K562 (cell line): ENCODE results near the gene ABI3BP. TPM values are rescaled to one million over a fixed set of nuclear protein-coding genes. Genes with fewer than 3 reads are reported as not detected.

Source experiments
- ATAC-seq: fragments of 200-7000 bp; cut with Tn5 transposase; 3 replicates; pipeline ENCODE4 v1.9.1; 2020; ENCODE audit warnings: moderate library complexity
- BruUV-seq: library from RNA; stranded (reverse); fragments of 400-500 nt; replicated peaks from 2 replicates; lab custom pipeline; 2021; lab: Mats Ljungman, UMichigan
- CTCF ChIA-PET: fragments of 300-600 bp; formaldehyde crosslinking; extraction: SDS; loops from one replicate; lab custom pipeline; 2021; ENCODE audit warnings: low intra/inter-chr PET ratio; lab: Yijun Ruan, JAX
- POLR2A ChIA-PET: fragments of 300-600, 350-650 bp; sonication (Branson Sonifier 250); formaldehyde crosslinking; extraction: SDS; loops from one replicate; lab custom pipeline; 2021; ENCODE audit warnings: antibody characterized with exemption, inconsistent platforms; lab: Yijun Ruan, JAX
- DNase-seq, 4 experiments: peaks; one replicate each; pipeline versions ENCODE4 v3.0.0 to v3.0.0-alpha.2; 2011 to 2018; ENCODE audit warnings: low spot score in 3 of 4, mixed read lengths in 3 of 4; ENCODE audit errors: extremely low read depth in 1 of 4
- FAIRE-seq: peaks from 2 replicates; lab custom pipeline; 2011; peaks lifted over from hg19 to GRCh38; lab: Jason Lieb, UNC
- H2AFZ ChIP-seq: 2 replicates; pipeline ENCODE4 v1.6.0; 2011; ENCODE audit warnings: low read depth, low read length, control low read depth, inconsistent platforms
- H3K27ac ChIP-seq: fragments of 200-600 bp; 3 replicates; pipeline ENCODE4 v1.8.0; 2011; ENCODE audit warnings: low read depth, mild to moderate bottlenecking, control low read depth, inconsistent platforms, low read length, moderate library complexity, mixed read lengths; ENCODE audit errors: extremely low read depth
- H3K27me3 ChIP-seq, 2 experiments: fragments of 300-600 bp in 1 of 2; 2 replicates in 1 of 2; 3 replicates in 1 of 2; pipeline versions ENCODE4 v1.6.0 to v1.8.0; 2011; ENCODE audit warnings: inconsistent platforms in 2 of 2, low read length in 2 of 2, mild to moderate bottlenecking in 1 of 2, mixed read lengths in 1 of 2, moderate library complexity in 1 of 2; ENCODE audit not compliant: control insufficient read depth in 2 of 2, insufficient read depth in 2 of 2
- H3K36me3 ChIP-seq: fragments of 300-600 bp; 3 replicates; pipeline ENCODE4 v1.8.0; 2011; ENCODE audit warnings: mild to moderate bottlenecking, low read length, inconsistent platforms; ENCODE audit not compliant: control insufficient read depth, insufficient read depth
- H3K4me1 ChIP-seq, 2 experiments: fragments of 200-600 bp in 1 of 2; replicated peaks in 1 of 2; 2 replicates in 1 of 2; 3 replicates in 1 of 2; pipeline versions ENCODE4 v1.5.1 to v1.8.0; 2011; ENCODE audit warnings: inconsistent platforms in 2 of 2, low read length in 2 of 2, mild to moderate bottlenecking in 1 of 2, mixed read lengths in 1 of 2, moderate library complexity in 1 of 2; ENCODE audit not compliant: control insufficient read depth in 2 of 2, insufficient read depth in 2 of 2
- H3K4me2 ChIP-seq: 2 replicates; pipeline ENCODE4 v1.6.1; 2011; ENCODE audit warnings: low read length, control low read depth, inconsistent platforms, mixed read lengths; ENCODE audit not compliant: insufficient read depth
- H3K4me3 ChIP-seq: fragments of 200-600 bp; sonication (generic), shearing (Covaris generic); 2 replicates; pipeline ENCODE4 v1.5.1; 2016; ENCODE audit warnings: control low read depth, inconsistent platforms
- H3K79me2 ChIP-seq: fragments of 200-600 bp; 3 replicates; pipeline ENCODE4 v1.8.0; 2011; ENCODE audit warnings: low read length, inconsistent platforms; ENCODE audit not compliant: control insufficient read depth, insufficient read depth
- H3K9ac ChIP-seq, 2 experiments: 2 replicates each; pipeline versions ENCODE4 v1.6.0 to v1.6.1; 2011; ENCODE audit warnings: low read depth in 2 of 2, low read length in 2 of 2, control low read depth in 1 of 2, inconsistent platforms in 1 of 2, mild to moderate bottlenecking in 1 of 2, mixed read lengths in 1 of 2; ENCODE audit not compliant: insufficient read depth in 1 of 2
- H3K9me1 ChIP-seq: one replicate; pipeline ENCODE4 v1.6.0; 2011; ENCODE audit warnings: inconsistent platforms, mild to moderate bottlenecking, low read length, moderate library complexity; ENCODE audit not compliant: control insufficient read depth, insufficient read depth
- H3K9me3 ChIP-seq: replicated peaks from 2 replicates; pipeline ENCODE4 v1.5.1; 2011; ENCODE audit warnings: low read depth, low read length, inconsistent platforms; ENCODE audit not compliant: control insufficient read depth, insufficient read depth
- H4K20me1 ChIP-seq: replicated peaks from 2 replicates; pipeline ENCODE4 v1.6.1; 2011; ENCODE audit warnings: low read length, inconsistent platforms, mixed read lengths; ENCODE audit not compliant: control insufficient read depth, insufficient read depth
- COPS2 ChIP-seq: fragments of 450-650 bp; conservative IDR thresholded peaks from 2 replicates; pipeline ENCODE4 v1.6.1; 2016; ENCODE audit warnings: mild to moderate bottlenecking, moderate library complexity
- DNMT1 ChIP-seq: fragments of 450-650 bp; IDR thresholded peaks from 2 replicates; pipeline ENCODE4 v1.6.1; 2016; ENCODE audit warnings: antibody characterized with exemption, mild to moderate bottlenecking
- HCFC1 ChIP-seq: IDR thresholded peaks from 2 replicates; pipeline ENCODE4 v1.6.1; 2012; ENCODE audit warnings: low read depth, low read length, improper control_type of control experiment
- HIVEP1 ChIP-seq: fragments of 250-450 bp; sonication (Bioruptor Pico); IDR thresholded peaks from 2 replicates; pipeline ENCODE4 v1.4.0; 2020; ENCODE audit warnings: mild to moderate bottlenecking
- MCM2 ChIP-seq: fragments of 450-650 bp; IDR thresholded peaks from 2 replicates; pipeline ENCODE4 v1.6.1; 2017; ENCODE audit warnings: low read depth, mild to moderate bottlenecking
- MED1 ChIP-seq: sonication (generic); formaldehyde crosslinking; IDR thresholded peaks from 2 replicates; pipeline ENCODE4 v1.8.1; 2023; ENCODE audit warnings: missing genetic modification reagents, borderline replicate concordance
- RFX5 ChIP-seq: IDR thresholded peaks from 2 replicates; pipeline ENCODE4 v1.6.1; 2011; ENCODE audit warnings: low read depth, mild to moderate bottlenecking, improper control_type of control experiment, low read length
- SLC30A9 ChIP-seq: fragments of 250-450 bp; sonication (Bioruptor Pico); IDR thresholded peaks from 2 replicates; pipeline ENCODE4 v1.8.0; 2022; ENCODE audit warnings: mild to moderate bottlenecking, moderate library complexity
- TAF7 ChIP-seq: fragments of 450-650 bp; IDR thresholded peaks from 2 replicates; pipeline ENCODE4 v1.6.1; 2016; ENCODE audit warnings: missing genetic modification characterization, missing compliant biosample characterization
- U2AF2 ChIP-seq: fragments of 200-400 bp; formaldehyde crosslinking; optimal IDR thresholded peaks from 2 replicates; pipeline ENCODE3; 2017; ENCODE audit warnings: low read depth, mild to moderate bottlenecking, low read length
- WGBS: fragments of 100-300 bp; shearing (Covaris generic); methylation state at CpG from one replicate; pipeline ENCODE4 v1.1.6; 2016; ENCODE audit warnings: low coverage, mixed read lengths; ENCODE audit not compliant: insufficient coverage; ENCODE audit errors: missing lambda C conversion rate; 5-methylcytosine and 5-hydroxymethylcytosine counted together
- in situ Hi-C: fragments of 300-500 bp; cut with MboI; formaldehyde crosslinking; loops from 4 replicates; pipeline ENCODE4 v1.15.0; 2018; ENCODE audit warnings: inconsistent platforms, mixed read lengths
- intact Hi-C: fragments of 100-400 bp; cut with micrococcal nuclease; formaldehyde crosslinking; loops from 2 replicates; pipeline ENCODE4 v1.14.2; 2022
- polyA plus RNA-seq, 8 experiments: library from polyadenylated mRNA; depleted of rRNA in 4 of 8; stranded (reverse) in 5 of 8; unstranded in 3 of 8; fragments of >200 nt; fragmentation: Nextera tagmentation in 2 of 8; fragmentation: Illumina TruSeq in 1 of 8; extraction: Ambion mirVana in 2 of 8; extraction: Trizol in 1 of 8; gene quantifications; 2 replicates each; pipeline versions ENCODE4 v1.2.1 to v1.2.3, GENCODE V29; 2011 to 2014; ENCODE audit warnings: inconsistent platforms in 1 of 8, missing spikeins in 1 of 8
- total RNA-seq, 7 experiments: library from RNA; depleted of rRNA in 6 of 7; stranded (reverse); fragments of >200 nt in 6 of 7; fragmentation: Illumina TruSeq in 2 of 7; extraction: Trizol in 2 of 7; gene quantifications; 2 replicates each; pipeline versions ENCODE4 v1.2.1 to v1.2.3, GENCODE V29; 2011 to 2021; ENCODE audit warnings: low replicate concordance in 1 of 7
- TF ChIP-seq, protein P1 (sequence below): fragments of 250-450 bp; sonication (Bioruptor Pico); IDR thresholded peaks from 2 replicates; pipeline ENCODE4 v1.5.0; 2021; ENCODE audit warnings: mild to moderate bottlenecking, borderline replicate concordance

The ABI3BP gene
- total and polyA plus RNA-seq, 9 of the 15 experiments (the other 6 are each of a cell fraction or from before 2014, with no cell fraction given) = 0.01 to 0.24 (median 0.06) TPM; not detected in 5

- no peak overlapping the region for H3K4me3 ChIP-seq
- no peak overlapping the region for H3K27ac ChIP-seq
- CTCF ChIA-PET = no interaction called here
- WGBS = 4% methylated on average over 2 of the region's 2 CpGs
- no peaks in the 10 kb centered on the region for H3K9me3 ChIP-seq
- in situ Hi-C loops = no loop called here
- H3K79me2 ChIP-seq = no peaks in the 10 kb centered on the region
- no peaks in the 10 kb centered on the region for H3K27me3 ChIP-seq
- H4K20me1 ChIP-seq = no peaks in the 10 kb centered on the region
- ATAC-seq (no peak), DNase-seq (no peak), FAIRE-seq (no peak)
- no peak overlapping the region for H3K4me2 ChIP-seq
- no peaks in the 10 kb centered on the region for H3K4me1 ChIP-seq
- H3K36me3 ChIP-seq = no peaks in the 10 kb centered on the region
- BruUV-seq = no TSS peak
- H3K9me1 ChIP-seq = no peaks in the 10 kb centered on the region
- POLR2A ChIA-PET = no interaction called here
- TF ChIP-seq RFX5 (no peak), MCM2 (no peak), HIVEP1 (no peak), U2AF2 (no peak), COPS2 (no peak), SLC30A9 (CRISPR knock-in tag) (no peak), DNMT1 (no peak)
- intact Hi-C loops = no loop called here
- no peak overlapping the region for H3K9ac ChIP-seq
- no peak overlapping the region for H2AFZ ChIP-seq
Observed at GRCh38 chr3:100781301-100781700, 211.9 kb downstream of the ABI3BP start.

DNA sequence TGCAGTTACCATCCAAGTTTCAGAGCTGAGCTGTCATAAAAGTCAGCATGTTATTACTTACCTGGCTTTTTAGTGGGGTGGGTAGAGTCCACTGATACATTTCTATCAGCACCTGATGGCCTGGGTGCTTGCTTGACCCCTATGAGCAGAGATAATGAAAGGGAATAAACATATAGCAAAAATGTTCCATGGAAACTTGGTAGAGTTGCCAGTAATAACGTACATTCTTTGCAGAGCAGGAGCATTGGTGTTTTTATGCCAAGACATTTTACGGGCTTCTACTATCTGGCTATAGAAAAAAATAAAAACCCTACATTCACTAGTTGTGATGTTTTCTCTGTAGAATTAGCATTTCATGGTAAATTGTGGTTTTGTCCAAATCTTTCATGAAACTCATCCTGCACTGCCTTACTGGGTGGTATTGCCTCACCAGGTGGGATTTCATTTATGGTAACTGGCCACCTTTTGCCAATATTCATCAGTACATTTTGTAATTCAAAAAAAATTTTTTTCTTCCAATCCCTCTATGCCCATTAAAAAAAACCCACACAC is 213.1 kb downstream of the ABI3BP start:
- ATAC-seq (no peak), FAIRE-seq (no peak), DNase-seq (no peak)
- 14% methylated on average over 2 of the region's 2 CpGs for WGBS
- Histone ChIP-seq H3K9me3 (no peaks in the 10 kb centered on the region), H2AFZ (no peak overlapping the region), H3K27me3 (no peaks in the 10 kb centered on the region), H3K79me2 (no peaks in the 10 kb centered on the region), H3K36me3 (no peaks in the 10 kb centered on the region), H3K4me3 (no peak overlapping the region), H3K27ac (no peak overlapping the region), H3K9ac (no peak overlapping the region), H3K9me1 (no peaks in the 10 kb centered on the region), H4K20me1 (no peaks in the 10 kb centered on the region), H3K4me1 (no peaks in the 10 kb centered on the region), H3K4me2 (no peak overlapping the region)
- in situ Hi-C loops = no loop called here
- intact Hi-C loops = no loop called here
- CTCF ChIA-PET = no interaction called here
- BruUV-seq = no TSS peak
- POLR2A ChIA-PET = no interaction called here
- TF ChIP-seq TAF7 (tag) (no peak), HCFC1 (no peak), MED1 (CRISPR knock-in tag) (no peak)
- TF ChIP-seq, protein P1, sequence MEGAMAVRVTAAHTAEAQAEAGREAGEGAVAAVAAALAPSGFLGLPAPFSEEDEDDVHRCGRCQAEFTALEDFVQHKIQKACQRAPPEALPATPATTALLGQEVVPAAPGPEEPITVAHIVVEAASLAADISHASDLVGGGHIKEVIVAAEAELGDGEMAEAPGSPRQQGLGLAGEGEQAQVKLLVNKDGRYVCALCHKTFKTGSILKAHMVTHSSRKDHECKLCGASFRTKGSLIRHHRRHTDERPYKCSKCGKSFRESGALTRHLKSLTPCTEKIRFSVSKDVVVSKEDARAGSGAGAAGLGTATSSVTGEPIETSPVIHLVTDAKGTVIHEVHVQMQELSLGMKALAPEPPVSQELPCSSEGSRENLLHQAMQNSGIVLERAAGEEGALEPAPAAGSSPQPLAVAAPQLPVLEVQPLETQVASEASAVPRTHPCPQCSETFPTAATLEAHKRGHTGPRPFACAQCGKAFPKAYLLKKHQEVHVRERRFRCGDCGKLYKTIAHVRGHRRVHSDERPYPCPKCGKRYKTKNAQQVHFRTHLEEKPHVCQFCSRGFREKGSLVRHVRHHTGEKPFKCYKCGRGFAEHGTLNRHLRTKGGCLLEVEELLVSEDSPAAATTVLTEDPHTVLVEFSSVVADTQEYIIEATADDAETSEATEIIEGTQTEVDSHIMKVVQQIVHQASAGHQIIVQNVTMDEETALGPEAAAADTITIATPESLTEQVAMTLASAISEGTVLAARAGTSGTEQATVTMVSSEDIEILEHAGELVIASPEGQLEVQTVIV (CRISPR knock-in tag) = no peak
